ENCODE data around the gene TMOD3.

DNA sequence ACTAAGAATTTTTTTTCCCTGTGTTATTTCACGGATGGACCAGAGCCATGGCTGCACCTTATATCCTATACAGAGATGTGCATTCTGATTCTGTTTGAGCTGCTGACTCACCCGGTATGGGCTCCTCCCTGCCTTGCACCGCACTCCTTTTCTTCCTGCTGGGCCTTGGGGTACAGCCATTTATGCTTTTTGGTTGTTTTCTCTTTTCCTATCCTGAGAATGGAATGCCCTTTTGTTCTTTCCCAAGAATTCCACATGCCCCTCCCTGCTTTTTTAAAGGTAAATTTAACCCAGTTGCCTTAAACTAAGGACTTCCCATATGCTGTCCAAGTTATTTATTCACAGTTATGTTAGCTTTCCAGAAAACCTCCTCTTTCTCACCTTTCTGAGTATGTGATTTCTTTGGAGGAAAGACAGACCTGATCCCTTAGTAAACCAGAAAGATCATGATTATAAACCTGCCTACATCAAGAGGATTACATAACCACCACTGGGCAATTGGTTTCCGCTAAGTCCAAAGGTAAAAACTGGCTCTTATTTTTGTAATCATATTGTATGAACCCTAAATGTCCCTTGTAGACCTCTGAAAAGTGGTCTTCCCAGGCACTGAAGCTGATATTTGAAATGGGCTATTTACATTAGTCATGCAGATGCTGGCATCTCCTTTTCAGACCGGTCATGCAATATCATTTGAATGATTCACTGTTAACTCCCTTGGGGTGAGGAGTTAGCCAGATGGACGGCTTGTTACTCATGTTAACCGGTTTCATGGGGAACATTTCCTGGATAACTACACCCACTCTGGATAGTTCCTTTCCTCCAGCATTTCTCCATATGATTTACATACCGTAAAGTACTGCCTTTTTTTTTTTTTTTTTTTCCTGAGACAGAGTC, 45.5 kb downstream of the TMOD3 start:
- peak; percentile 14 to 26 for TF ChIP-seq RAD21 (IDR thresholded peaks at IDR 0.05)
- TF ChIP-seq, protein P1, sequence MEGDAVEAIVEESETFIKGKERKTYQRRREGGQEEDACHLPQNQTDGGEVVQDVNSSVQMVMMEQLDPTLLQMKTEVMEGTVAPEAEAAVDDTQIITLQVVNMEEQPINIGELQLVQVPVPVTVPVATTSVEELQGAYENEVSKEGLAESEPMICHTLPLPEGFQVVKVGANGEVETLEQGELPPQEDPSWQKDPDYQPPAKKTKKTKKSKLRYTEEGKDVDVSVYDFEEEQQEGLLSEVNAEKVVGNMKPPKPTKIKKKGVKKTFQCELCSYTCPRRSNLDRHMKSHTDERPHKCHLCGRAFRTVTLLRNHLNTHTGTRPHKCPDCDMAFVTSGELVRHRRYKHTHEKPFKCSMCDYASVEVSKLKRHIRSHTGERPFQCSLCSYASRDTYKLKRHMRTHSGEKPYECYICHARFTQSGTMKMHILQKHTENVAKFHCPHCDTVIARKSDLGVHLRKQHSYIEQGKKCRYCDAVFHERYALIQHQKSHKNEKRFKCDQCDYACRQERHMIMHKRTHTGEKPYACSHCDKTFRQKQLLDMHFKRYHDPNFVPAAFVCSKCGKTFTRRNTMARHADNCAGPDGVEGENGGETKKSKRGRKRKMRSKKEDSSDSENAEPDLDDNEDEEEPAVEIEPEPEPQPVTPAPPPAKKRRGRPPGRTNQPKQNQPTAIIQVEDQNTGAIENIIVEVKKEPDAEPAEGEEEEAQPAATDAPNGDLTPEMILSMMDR (IDR thresholded peaks at IDR 0.05; ENCODE audit: low read depth, low read length, missing input control): no peak
- TF ChIP-seq, protein P2, sequence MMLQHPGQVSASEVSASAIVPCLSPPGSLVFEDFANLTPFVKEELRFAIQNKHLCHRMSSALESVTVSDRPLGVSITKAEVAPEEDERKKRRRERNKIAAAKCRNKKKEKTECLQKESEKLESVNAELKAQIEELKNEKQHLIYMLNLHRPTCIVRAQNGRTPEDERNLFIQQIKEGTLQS (IDR thresholded peaks at IDR 0.05): no peak
- TF ChIP-seq, protein P3, sequence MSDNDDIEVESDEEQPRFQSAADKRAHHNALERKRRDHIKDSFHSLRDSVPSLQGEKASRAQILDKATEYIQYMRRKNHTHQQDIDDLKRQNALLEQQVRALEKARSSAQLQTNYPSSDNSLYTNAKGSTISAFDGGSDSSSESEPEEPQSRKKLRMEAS (IDR thresholded peaks at IDR 0.05): peak; percentile 59

All from liver (tissue), 3 donors.